ENCODE data around the gene XG.

XG gene

GRCh38 chrX:2848871-2849301 is 97.0 kb downstream of the XG start:
- Histone ChIP-seq H3K9me2 (replicated peaks; ENCODE audit: control insufficient read depth, low read length) (no peaks in the 10 kb centered on the region), H3K4me3 (ENCODE audit: low read length) (no peak overlapping the region), H3K9me3 (ENCODE audit: control insufficient read depth, insufficient read depth, low read length) (no peaks in the 10 kb centered on the region), H3K27ac (ENCODE audit: low read depth, low read length) (no peak overlapping the region), H3K4me1 (ENCODE audit: control insufficient read depth, low read length) (no peaks in the 10 kb centered on the region), H4K20me1 (ENCODE audit: control insufficient read depth, insufficient read depth, low read depth, low read length) (no peaks in the 10 kb centered on the region), H3F3A (ENCODE audit: control insufficient read depth, insufficient read depth) (no peaks in the 10 kb centered on the region), H3K79me2 (ENCODE audit: control insufficient read depth, low read length) (no peaks in the 10 kb centered on the region), H3K27me3 (ENCODE audit: control insufficient read depth, low read length) (no peaks in the 10 kb centered on the region), H3K36me3 (ENCODE audit: control insufficient read depth, low read length) (no peaks in the 10 kb centered on the region), H3K4me2 (ENCODE audit: low read length) (no peak overlapping the region)
- no peak for TF ChIP-seq EZH2phosphoT487 (IDR thresholded peaks at IDR 0.05; ENCODE audit: borderline replicate concordance, low read length)
- TF ChIP-seq, protein P1, sequence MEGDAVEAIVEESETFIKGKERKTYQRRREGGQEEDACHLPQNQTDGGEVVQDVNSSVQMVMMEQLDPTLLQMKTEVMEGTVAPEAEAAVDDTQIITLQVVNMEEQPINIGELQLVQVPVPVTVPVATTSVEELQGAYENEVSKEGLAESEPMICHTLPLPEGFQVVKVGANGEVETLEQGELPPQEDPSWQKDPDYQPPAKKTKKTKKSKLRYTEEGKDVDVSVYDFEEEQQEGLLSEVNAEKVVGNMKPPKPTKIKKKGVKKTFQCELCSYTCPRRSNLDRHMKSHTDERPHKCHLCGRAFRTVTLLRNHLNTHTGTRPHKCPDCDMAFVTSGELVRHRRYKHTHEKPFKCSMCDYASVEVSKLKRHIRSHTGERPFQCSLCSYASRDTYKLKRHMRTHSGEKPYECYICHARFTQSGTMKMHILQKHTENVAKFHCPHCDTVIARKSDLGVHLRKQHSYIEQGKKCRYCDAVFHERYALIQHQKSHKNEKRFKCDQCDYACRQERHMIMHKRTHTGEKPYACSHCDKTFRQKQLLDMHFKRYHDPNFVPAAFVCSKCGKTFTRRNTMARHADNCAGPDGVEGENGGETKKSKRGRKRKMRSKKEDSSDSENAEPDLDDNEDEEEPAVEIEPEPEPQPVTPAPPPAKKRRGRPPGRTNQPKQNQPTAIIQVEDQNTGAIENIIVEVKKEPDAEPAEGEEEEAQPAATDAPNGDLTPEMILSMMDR (IDR thresholded peaks at IDR 0.05; ENCODE audit: low read depth, low read length, poor library complexity, severe bottlenecking), result no peak

DNA sequence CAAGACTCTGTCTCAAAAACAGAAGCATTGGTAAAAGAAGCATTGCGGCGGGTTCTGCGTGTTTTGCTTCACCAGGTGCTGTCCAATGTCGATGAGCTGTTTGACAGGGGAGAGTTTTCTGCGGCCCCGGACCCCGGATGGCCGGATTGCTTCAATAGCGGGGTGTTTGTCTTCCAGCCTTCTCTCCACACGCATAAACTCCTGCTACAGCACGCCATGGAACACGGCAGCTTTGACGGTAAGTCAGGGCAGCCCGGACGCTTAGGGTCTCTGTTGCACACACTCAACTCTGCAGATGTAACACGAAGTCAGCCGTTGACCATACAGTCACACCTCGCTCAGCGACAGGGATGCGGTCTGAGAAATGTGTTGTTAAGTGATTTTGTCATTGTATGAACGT is 103.1 kb downstream of the XG start:
- H3K36me3 ChIP-seq (ENCODE audit: control insufficient read depth, low read length), result no peaks in the 10 kb centered on the region
- H3K27me3 ChIP-seq (ENCODE audit: control insufficient read depth, low read length), result no peaks in the 10 kb centered on the region

GRCh38 chrX:2855761-2856160 is 103.9 kb downstream of the XG start:
- no peak overlapping the region for H3K27ac ChIP-seq (ENCODE audit: low read depth, low read length)
- H3K4me3 ChIP-seq (ENCODE audit: low read length), result no peak overlapping the region
- H3K36me3 ChIP-seq (ENCODE audit: control insufficient read depth, low read length), result no peaks in the 10 kb centered on the region
- TF ChIP-seq, protein P1 (IDR thresholded peaks at IDR 0.05; ENCODE audit: low read depth, low read length, poor library complexity, severe bottlenecking), result no peak
- no peaks in the 10 kb centered on the region for H3K9me2 ChIP-seq (replicated peaks; ENCODE audit: control insufficient read depth, low read length)
- H3K79me2 ChIP-seq (ENCODE audit: control insufficient read depth, low read length), result no peaks in the 10 kb centered on the region
- no peaks in the 10 kb centered on the region for H4K20me1 ChIP-seq (ENCODE audit: control insufficient read depth, insufficient read depth, low read depth, low read length)
- no peaks in the 10 kb centered on the region for H3K4me1 ChIP-seq (ENCODE audit: control insufficient read depth, low read length)
- H3K9me3 ChIP-seq (ENCODE audit: control insufficient read depth, insufficient read depth, low read length), result no peaks in the 10 kb centered on the region
- H3K4me2 ChIP-seq (ENCODE audit: low read length), result no peak overlapping the region
- no peaks in the 10 kb centered on the region for H3K27me3 ChIP-seq (ENCODE audit: control insufficient read depth, low read length)
- H3F3A ChIP-seq (ENCODE audit: control insufficient read depth, insufficient read depth), result no peaks in the 10 kb centered on the region

More for the DNA sequence above, 103.1 kb downstream of the XG start:
- H4K20me1 ChIP-seq (ENCODE audit: control insufficient read depth, insufficient read depth, low read depth, low read length), result no peaks in the 10 kb centered on the region
- H3K9me3 ChIP-seq (ENCODE audit: control insufficient read depth, insufficient read depth, low read length), result no peaks in the 10 kb centered on the region
- no peak overlapping the region for H3K4me3 ChIP-seq (ENCODE audit: low read length)
- H3K4me2 ChIP-seq (ENCODE audit: low read length), result no peak overlapping the region
- H3K4me1 ChIP-seq (ENCODE audit: control insufficient read depth, low read length), result no peaks in the 10 kb centered on the region
- TF ChIP-seq, protein P1 (IDR thresholded peaks at IDR 0.05; ENCODE audit: low read depth, low read length, poor library complexity, severe bottlenecking), result no peak
- TF ChIP-seq EZH2phosphoT487 (IDR thresholded peaks at IDR 0.05; ENCODE audit: borderline replicate concordance, low read length), result no peak
- H3K79me2 ChIP-seq (ENCODE audit: control insufficient read depth, low read length), result no peaks in the 10 kb centered on the region
- H3F3A ChIP-seq (ENCODE audit: control insufficient read depth, insufficient read depth), result no peaks in the 10 kb centered on the region
- H3K9me2 ChIP-seq (replicated peaks; ENCODE audit: control insufficient read depth, low read length), result no peaks in the 10 kb centered on the region
- no peak overlapping the region for H3K27ac ChIP-seq (ENCODE audit: low read depth, low read length)

DNA sequence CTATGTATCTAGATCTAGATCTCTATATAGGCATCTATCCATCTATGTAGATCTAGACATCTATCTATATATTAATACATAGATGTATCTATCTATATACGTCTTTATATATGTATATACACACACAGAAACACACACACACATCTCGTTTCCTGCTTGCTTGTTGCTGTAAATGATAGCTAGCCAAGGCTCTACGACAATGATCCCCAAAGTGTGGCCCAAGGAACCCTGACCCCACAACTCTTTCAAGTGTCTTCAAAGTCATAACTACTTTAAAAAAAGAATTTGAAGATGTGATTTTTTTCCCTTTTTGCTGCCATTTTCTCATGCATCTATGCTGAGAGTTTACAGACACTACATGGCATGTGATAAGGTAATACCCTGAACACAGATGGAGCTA is 105.7 kb downstream of the XG start:
- no peak overlapping the region for H3K4me2 ChIP-seq (ENCODE audit: low read length)
- H3K9me2 ChIP-seq (replicated peaks; ENCODE audit: control insufficient read depth, low read length), result no peaks in the 10 kb centered on the region
- TF ChIP-seq EZH2phosphoT487 (IDR thresholded peaks at IDR 0.05; ENCODE audit: borderline replicate concordance, low read length), result no peak
- TF ChIP-seq, protein P1 (IDR thresholded peaks at IDR 0.05; ENCODE audit: low read depth, low read length, poor library complexity, severe bottlenecking), result no peak
- H3K27me3 ChIP-seq (ENCODE audit: control insufficient read depth, low read length), result no peaks in the 10 kb centered on the region
- no peaks in the 10 kb centered on the region for H3K36me3 ChIP-seq (ENCODE audit: control insufficient read depth, low read length)
- no peaks in the 10 kb centered on the region for H4K20me1 ChIP-seq (ENCODE audit: control insufficient read depth, insufficient read depth, low read depth, low read length)
- no peaks in the 10 kb centered on the region for H3K4me1 ChIP-seq (ENCODE audit: control insufficient read depth, low read length)
- H3K4me3 ChIP-seq (ENCODE audit: low read length), result no peak overlapping the region
- H3K9me3 ChIP-seq (ENCODE audit: control insufficient read depth, insufficient read depth, low read length), result no peaks in the 10 kb centered on the region
- no peaks in the 10 kb centered on the region for H3K79me2 ChIP-seq (ENCODE audit: control insufficient read depth, low read length)
- no peak overlapping the region for H3K27ac ChIP-seq (ENCODE audit: low read depth, low read length)
- H3F3A ChIP-seq (ENCODE audit: control insufficient read depth, insufficient read depth), result no peaks in the 10 kb centered on the region

Data from DOHH2 (cell line).